Liver (tissue), 9 donors: ENCODE measurements around the gene PPFIA1. TPM values are rescaled to one million over a fixed set of nuclear protein-coding genes. Genes with fewer than 3 reads are reported as not detected.

Experiments used
- DNase-seq: peaks from one replicate; pipeline ENCODE4 v3.0.0-alpha.2; 2017; ENCODE audit warnings: low spot score
- H3K27ac ChIP-seq, 2 donors: one replicate each; pipeline ENCODE4 v1.7.0; 2013; ENCODE audit warnings: inconsistent platforms in 2 of 2, low read length in 2 of 2, control low read depth in 1 of 2, low read depth in 1 of 2, mild to moderate bottlenecking in 1 of 2
- H3K27me3 ChIP-seq, 4 donors: one replicate each; pipeline versions ENCODE4 v1.6.1 to v1.7.0; 2013; ENCODE audit warnings: low read length in 3 of 4, inconsistent platforms in 1 of 4, mild to moderate bottlenecking in 1 of 4, moderate library complexity in 1 of 4; ENCODE audit not compliant: control insufficient read depth in 4 of 4, insufficient read depth in 4 of 4
- H3K36me3 ChIP-seq, 4 donors: one replicate each; pipeline versions ENCODE4 v1.6.1 to v1.7.0; 2013; ENCODE audit warnings: low read length in 3 of 4, mild to moderate bottlenecking in 3 of 4, low read depth in 1 of 4, moderate library complexity in 1 of 4; ENCODE audit not compliant: control insufficient read depth in 4 of 4, insufficient read depth in 3 of 4
- H3K4me1 ChIP-seq, 4 donors: one replicate each; pipeline versions ENCODE4 v1.6.1 to v1.7.0; 2013; ENCODE audit warnings: low read length in 3 of 4, mild to moderate bottlenecking in 3 of 4, moderate library complexity in 1 of 4; ENCODE audit not compliant: control insufficient read depth in 4 of 4, insufficient read depth in 4 of 4
- H3K4me3 ChIP-seq, 3 donors: one replicate each; pipeline versions ENCODE4 v1.6.1 to v1.7.0; 2013; ENCODE audit warnings: low read length in 3 of 3, control low read depth in 1 of 3, low read depth in 1 of 3, mild to moderate bottlenecking in 1 of 3
- H3K9ac ChIP-seq, 2 donors: one replicate each; pipeline ENCODE4 v1.7.0; 2013; ENCODE audit warnings: low read length in 2 of 2, mild to moderate bottlenecking in 2 of 2, moderate library complexity in 2 of 2, control low read depth in 1 of 2, low read depth in 1 of 2
- H3K9me3 ChIP-seq, 4 donors: one replicate each; pipeline versions ENCODE4 v1.6.1 to v1.7.0; 2013; ENCODE audit warnings: low read length in 3 of 4; ENCODE audit not compliant: control insufficient read depth in 4 of 4
- CTCF ChIP-seq: fragments of 150-350 bp; IDR thresholded peaks from 2 replicates; pipeline ENCODE4 v1.5.1; 2017; ENCODE audit warnings: improper control_type of control experiment, low read depth, low read length; ENCODE audit not compliant: missing input control
- EGR1 ChIP-seq, 2 donors: IDR thresholded peaks; 2 replicates each; pipeline ENCODE4 v1.6.1; 2016 to 2018; ENCODE audit warnings: antibody characterized with exemption in 2 of 2, low read depth in 2 of 2
- GABPA ChIP-seq, 2 donors: IDR thresholded peaks in 1 of 2; conservative IDR thresholded peaks in 1 of 2; 2 replicates each; pipeline ENCODE4 v1.6.1; 2016; ENCODE audit warnings: antibody characterized with exemption in 2 of 2, mild to moderate bottlenecking in 1 of 2, moderate library complexity in 1 of 2
- HNF4G ChIP-seq: IDR thresholded peaks from 2 replicates; pipeline ENCODE4 v1.6.1; 2016; ENCODE audit warnings: antibody characterized with exemption
- JUND ChIP-seq, 2 donors: IDR thresholded peaks; 2 replicates each; pipeline ENCODE4 v1.6.1; 2016; ENCODE audit warnings: antibody characterized with exemption in 2 of 2
- MAX ChIP-seq: IDR thresholded peaks from 2 replicates; pipeline ENCODE4 v1.6.1; 2016; ENCODE audit warnings: antibody characterized with exemption
- RAD21 ChIP-seq, 2 donors: IDR thresholded peaks; 2 replicates each; pipeline ENCODE4 v1.6.1; 2016; ENCODE audit warnings: antibody characterized with exemption in 2 of 2, mild to moderate bottlenecking in 2 of 2
- RXRA ChIP-seq, 2 donors: IDR thresholded peaks; 2 replicates each; pipeline ENCODE4 v1.6.1; 2017 to 2018; ENCODE audit warnings: antibody characterized with exemption in 2 of 2, mild to moderate bottlenecking in 1 of 2
- SP1 ChIP-seq: IDR thresholded peaks from 2 replicates; pipeline ENCODE4 v1.6.1; 2018; ENCODE audit warnings: antibody characterized with exemption, mild to moderate bottlenecking
- TAF1 ChIP-seq: conservative IDR thresholded peaks from 2 replicates; pipeline ENCODE4 v1.6.1; 2016; ENCODE audit warnings: antibody characterized with exemption, mild to moderate bottlenecking
- YY1 ChIP-seq: IDR thresholded peaks from 2 replicates; pipeline ENCODE4 v1.6.1; 2016; ENCODE audit warnings: antibody characterized with exemption, mild to moderate bottlenecking
- ZBTB33 ChIP-seq: IDR thresholded peaks from 2 replicates; pipeline ENCODE4 v1.6.1; 2016; ENCODE audit warnings: antibody characterized with exemption
- WGBS: extraction: QIAGEN DNeasy Blood & Tissue Kit; methylation state at CpG from one replicate; pipeline ENCODE4 v1.1.7; 2013; 5-methylcytosine and 5-hydroxymethylcytosine counted together
- polyA plus RNA-seq, 2 donors: library from polyadenylated mRNA; stranded (reverse) in 1 of 2; unstranded in 1 of 2; fragments of 200-250 nt in 1 of 2; fragments of >200 nt in 1 of 2; fragmentation: Nextera tagmentation in 1 of 2; extraction: Ambion mirVana in 1 of 2; gene quantifications; one replicate each; pipeline versions ENCODE4 v1.2.1 to v1.2.3, GENCODE V29; 2013 to 2015
- total RNA-seq, 2 donors: library from RNA; depleted of rRNA; stranded (reverse); fragments of >200 nt; gene quantifications; one replicate each; pipeline ENCODE4 v1.2.3, GENCODE V29; 2014
- TF ChIP-seq, protein P1 (sequence below): IDR thresholded peaks from 2 replicates; pipeline ENCODE4 v1.6.1; 2016; ENCODE audit warnings: antibody characterized with exemption, mild to moderate bottlenecking
- TF ChIP-seq, protein P2 (sequence below): IDR thresholded peaks from 2 replicates; pipeline ENCODE4 v1.6.1; 2016; ENCODE audit warnings: antibody characterized with exemption
- donor health status: healthy.
- donor health status: healthy.
- donor health status: healthy.
- donor health status: healthy.
- donor health status: healthy.

PPFIA1 gene
- total and polyA plus RNA-seq, 4 donors = 9.9 to 39.6 (median 14.5) TPM

DNA sequence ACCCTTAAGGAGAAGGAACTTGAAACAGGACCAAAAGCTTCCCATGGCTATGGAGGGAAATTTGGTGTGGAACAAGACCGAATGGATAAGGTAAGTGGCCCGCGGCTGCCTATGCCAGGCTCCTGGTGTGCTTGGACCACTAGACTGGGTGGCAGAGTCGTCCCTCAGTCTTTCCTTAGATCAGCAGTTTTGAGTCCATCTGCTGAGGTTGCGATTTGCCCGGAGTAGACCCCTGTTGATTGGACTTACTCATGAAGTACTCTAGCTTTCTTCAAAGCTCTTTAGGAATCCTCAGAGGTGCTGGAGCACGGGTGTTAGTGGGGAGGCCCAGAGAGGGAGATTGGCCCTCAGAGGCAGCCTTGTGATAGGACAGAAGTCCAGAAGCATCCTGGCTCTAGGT, 139.4 kb downstream of the PPFIA1 start:
- 93% methylated on average over 7 of the region's 7 CpGs for WGBS
- Histone ChIP-seq H3K27ac (no peak overlapping the region), H3K27me3 (no peaks in the 10 kb centered on the region), H3K4me1 (no peaks in the 10 kb centered on the region), H3K9me3 (no peaks in the 10 kb centered on the region), H3K9ac (no peak overlapping the region), H3K36me3 (peaks cover 25 to 72% (median 49%) of the 10 kb centered on the region in 4 donors), H3K4me3 (no peak overlapping the region)
- DNase-seq = no peak
- no peak for TF ChIP-seq HNF4G

DNA sequence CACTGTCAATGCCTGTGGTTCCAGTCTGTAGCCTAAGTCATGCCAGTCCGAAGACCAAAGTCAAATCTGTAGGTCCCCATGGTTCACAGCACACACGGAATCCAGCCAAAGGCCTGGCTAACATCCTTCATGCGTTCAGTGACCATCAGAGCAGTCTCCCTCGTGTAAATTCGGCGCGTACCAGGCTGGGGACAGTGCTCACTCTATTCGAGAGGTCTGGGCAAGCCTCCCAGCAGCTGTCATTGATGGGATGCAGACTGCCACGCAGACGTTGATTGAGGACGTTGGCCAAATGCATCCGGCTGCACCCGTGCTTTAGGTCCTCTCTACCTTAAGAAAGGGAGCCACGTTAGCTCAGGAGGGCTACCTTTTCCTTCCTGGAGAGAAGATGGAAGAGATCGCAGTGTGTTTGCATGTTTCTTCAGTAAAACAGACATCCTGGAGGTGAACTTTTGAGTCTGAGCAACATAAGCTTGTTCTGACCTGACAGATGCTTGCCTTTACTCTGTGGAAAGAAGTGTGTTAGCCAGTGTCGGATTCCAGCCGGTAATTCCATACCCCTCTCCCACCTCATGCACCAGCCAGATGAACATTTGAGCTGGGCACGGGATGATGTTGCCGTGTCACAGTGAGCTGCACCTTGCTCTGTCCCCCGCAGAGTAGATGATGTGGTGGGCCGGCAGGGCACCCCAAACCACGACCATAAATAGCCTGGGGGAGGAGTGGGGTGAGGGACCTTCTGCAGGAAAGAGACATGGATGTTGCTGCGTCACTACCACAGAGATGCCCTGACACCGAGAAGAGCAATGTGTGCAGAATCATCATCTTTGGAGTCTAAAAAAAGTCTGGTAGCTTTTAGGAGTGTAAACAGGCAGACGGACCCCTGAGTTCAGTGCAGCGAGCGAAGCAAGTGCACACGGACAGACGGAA, 140.1 kb downstream of the PPFIA1 start:
- no peak for DNase-seq
- Histone ChIP-seq H3K4me3 (no peak overlapping the region), H3K4me1 (no peaks in the 10 kb centered on the region), H3K27me3 (no peaks in the 10 kb centered on the region), H3K27ac (no peak overlapping the region), H3K9me3 (no peaks in the 10 kb centered on the region), H3K9ac (no peak overlapping the region), H3K36me3 (peaks cover 25 to 79% (median 53%) of the 10 kb centered on the region in 4 donors)
- TF ChIP-seq EGR1 (IDR thresholded peaks at IDR 0.05; ENCODE audit: low read depth in 2 of 2) (no peak), ZBTB33 (no peak), JUND (IDR thresholded peaks at IDR 0.05) (no peak), RXRA (IDR thresholded peaks at IDR 0.05) (no peak), TAF1 (no peak), SP1 (no peak), RAD21 (IDR thresholded peaks at IDR 0.05) (no peak), CTCF (no peak), MAX (no peak), GABPA (IDR thresholded peaks at IDR 0.05 in 1 of 2, conservative IDR thresholded peaks at IDR 0.05 in 1 of 2) (no peak), HNF4G (no peak), YY1 (no peak)
- TF ChIP-seq, protein P1, sequence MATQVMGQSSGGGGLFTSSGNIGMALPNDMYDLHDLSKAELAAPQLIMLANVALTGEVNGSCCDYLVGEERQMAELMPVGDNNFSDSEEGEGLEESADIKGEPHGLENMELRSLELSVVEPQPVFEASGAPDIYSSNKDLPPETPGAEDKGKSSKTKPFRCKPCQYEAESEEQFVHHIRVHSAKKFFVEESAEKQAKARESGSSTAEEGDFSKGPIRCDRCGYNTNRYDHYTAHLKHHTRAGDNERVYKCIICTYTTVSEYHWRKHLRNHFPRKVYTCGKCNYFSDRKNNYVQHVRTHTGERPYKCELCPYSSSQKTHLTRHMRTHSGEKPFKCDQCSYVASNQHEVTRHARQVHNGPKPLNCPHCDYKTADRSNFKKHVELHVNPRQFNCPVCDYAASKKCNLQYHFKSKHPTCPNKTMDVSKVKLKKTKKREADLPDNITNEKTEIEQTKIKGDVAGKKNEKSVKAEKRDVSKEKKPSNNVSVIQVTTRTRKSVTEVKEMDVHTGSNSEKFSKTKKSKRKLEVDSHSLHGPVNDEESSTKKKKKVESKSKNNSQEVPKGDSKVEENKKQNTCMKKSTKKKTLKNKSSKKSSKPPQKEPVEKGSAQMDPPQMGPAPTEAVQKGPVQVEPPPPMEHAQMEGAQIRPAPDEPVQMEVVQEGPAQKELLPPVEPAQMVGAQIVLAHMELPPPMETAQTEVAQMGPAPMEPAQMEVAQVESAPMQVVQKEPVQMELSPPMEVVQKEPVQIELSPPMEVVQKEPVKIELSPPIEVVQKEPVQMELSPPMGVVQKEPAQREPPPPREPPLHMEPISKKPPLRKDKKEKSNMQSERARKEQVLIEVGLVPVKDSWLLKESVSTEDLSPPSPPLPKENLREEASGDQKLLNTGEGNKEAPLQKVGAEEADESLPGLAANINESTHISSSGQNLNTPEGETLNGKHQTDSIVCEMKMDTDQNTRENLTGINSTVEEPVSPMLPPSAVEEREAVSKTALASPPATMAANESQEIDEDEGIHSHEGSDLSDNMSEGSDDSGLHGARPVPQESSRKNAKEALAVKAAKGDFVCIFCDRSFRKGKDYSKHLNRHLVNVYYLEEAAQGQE = no peak
- TF ChIP-seq, protein P2, sequence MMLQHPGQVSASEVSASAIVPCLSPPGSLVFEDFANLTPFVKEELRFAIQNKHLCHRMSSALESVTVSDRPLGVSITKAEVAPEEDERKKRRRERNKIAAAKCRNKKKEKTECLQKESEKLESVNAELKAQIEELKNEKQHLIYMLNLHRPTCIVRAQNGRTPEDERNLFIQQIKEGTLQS = no peak
- 90% methylated on average over 29 of the region's 29 CpGs for WGBS
